ENCODE data around the gene ATXN1.
A peak's percentile ranks its signal among the peaks of the same experiment; 100 is the strongest.

Gene ATXN1

DNA sequence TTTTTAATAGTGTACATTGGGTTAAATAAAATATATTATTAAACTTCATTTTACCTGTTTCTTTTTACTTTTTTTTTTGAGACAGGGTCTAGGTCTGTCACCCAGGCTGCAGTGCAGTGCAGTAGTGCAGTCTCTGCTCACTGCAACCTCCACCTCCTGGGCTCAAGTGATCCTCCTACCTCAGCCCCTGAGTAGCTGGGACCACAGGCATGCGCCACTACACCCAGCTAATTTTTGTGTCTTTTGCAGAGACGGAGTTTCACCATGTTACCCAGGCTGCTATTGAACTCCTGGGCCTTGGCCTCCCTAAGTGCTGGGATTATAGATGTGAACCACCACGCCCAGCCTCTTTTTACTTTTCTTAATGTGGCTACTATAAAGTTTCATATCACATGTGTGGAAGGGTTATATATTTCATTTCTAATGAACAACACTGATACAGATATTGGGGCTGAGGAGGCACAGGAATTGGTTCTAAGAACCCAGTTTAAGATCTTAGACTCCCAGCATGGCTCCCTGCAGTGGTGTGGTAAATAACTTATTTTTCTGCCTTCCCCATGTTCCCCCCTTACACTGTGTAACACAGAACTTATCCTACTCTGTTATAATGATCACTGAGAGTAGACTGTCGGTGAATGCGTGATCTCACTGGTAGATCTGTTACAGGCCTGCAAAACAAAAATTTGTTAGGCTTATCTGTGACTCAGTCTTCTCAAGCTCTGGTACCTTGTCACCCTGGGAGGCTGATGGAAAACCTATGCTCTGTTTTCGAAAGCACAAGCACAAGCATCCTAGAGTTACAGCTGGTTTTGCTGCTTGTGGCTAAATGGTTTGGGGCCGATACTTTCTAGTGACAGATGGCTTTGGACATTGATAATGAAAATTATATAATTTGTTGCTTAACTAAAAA lies 5.8 kb upstream of the ATXN1 start:
- Histone ChIP-seq H3K4me3 (ENCODE audit: low read length) (no peak overlapping the region), H3K27me3 (ENCODE audit: low read depth, low read length) (peaks cover 22% of the 10 kb centered on the region), H3K9ac (ENCODE audit: low read length) (no peak overlapping the region), H3K4me1 (ENCODE audit: low read length) (peaks cover 7% of the 10 kb centered on the region), H3K9me3 (ENCODE audit: insufficient read depth, low read length) (no peaks in the 10 kb centered on the region), H3K27ac (ENCODE audit: low read length) (no peak overlapping the region), H3K79me2 (ENCODE audit: low read length) (no peaks in the 10 kb centered on the region), H3K36me3 (replicated peaks; ENCODE audit: low read depth, low read length) (no peaks in the 10 kb centered on the region), H2AFZ (ENCODE audit: low read depth, low read length) (no peak overlapping the region), H3K4me2 (ENCODE audit: low read length) (no peak overlapping the region), H4K20me1 (ENCODE audit: insufficient read depth, low read length) (no peaks in the 10 kb centered on the region)
- TF ChIP-seq, protein P1, sequence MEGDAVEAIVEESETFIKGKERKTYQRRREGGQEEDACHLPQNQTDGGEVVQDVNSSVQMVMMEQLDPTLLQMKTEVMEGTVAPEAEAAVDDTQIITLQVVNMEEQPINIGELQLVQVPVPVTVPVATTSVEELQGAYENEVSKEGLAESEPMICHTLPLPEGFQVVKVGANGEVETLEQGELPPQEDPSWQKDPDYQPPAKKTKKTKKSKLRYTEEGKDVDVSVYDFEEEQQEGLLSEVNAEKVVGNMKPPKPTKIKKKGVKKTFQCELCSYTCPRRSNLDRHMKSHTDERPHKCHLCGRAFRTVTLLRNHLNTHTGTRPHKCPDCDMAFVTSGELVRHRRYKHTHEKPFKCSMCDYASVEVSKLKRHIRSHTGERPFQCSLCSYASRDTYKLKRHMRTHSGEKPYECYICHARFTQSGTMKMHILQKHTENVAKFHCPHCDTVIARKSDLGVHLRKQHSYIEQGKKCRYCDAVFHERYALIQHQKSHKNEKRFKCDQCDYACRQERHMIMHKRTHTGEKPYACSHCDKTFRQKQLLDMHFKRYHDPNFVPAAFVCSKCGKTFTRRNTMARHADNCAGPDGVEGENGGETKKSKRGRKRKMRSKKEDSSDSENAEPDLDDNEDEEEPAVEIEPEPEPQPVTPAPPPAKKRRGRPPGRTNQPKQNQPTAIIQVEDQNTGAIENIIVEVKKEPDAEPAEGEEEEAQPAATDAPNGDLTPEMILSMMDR (IDR thresholded peaks at IDR 0.05; ENCODE audit: low read depth, low read length): no peak
- no peak for TF ChIP-seq EZH2phosphoT487 (IDR thresholded peaks at IDR 0.05; ENCODE audit: low read depth)

DNA sequence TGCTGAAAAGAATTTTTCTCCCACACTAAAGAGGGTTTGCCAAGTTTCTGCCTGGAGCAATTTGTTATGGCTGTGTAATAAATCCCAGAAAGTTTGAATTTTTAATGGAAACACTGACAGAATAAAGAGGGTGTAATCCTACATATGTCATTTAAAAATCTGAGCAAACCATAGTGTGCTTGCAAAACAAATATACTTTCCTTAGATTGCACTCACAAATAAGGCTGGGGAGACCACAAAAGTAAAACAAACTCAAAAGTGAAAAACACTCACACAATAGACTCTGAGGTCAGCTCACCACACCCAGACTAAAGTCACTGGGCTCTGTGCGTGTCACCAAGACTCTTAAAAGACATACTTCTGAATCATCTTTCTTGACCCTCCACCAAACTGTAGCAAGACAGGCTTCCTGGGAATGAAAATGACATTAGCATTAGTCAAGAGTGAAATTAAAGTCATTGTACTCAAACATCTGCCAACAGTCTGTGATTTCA lies 4.8 kb upstream of the ATXN1 start:
- Histone ChIP-seq H3K4me3 (ENCODE audit: low read length) (no peak overlapping the region), H3K4me2 (ENCODE audit: low read length) (no peak overlapping the region), H3K36me3 (replicated peaks; ENCODE audit: low read depth, low read length) (no peaks in the 10 kb centered on the region), H4K20me1 (ENCODE audit: insufficient read depth, low read length) (no peaks in the 10 kb centered on the region), H3K4me1 (ENCODE audit: low read length) (peaks cover 11% of the 10 kb centered on the region), H3K79me2 (ENCODE audit: low read length) (no peaks in the 10 kb centered on the region), H3K9ac (ENCODE audit: low read length) (no peak overlapping the region), H3K27ac (ENCODE audit: low read length) (no peak overlapping the region), H3K9me3 (ENCODE audit: insufficient read depth, low read length) (no peaks in the 10 kb centered on the region), H2AFZ (ENCODE audit: low read depth, low read length) (no peak overlapping the region), H3K27me3 (ENCODE audit: low read depth, low read length) (peaks cover 25% of the 10 kb centered on the region)
- TF ChIP-seq, protein P1 (IDR thresholded peaks at IDR 0.05; ENCODE audit: low read depth, low read length): no peak
- no peak for TF ChIP-seq EZH2phosphoT487 (IDR thresholded peaks at IDR 0.05; ENCODE audit: low read depth)

DNA sequence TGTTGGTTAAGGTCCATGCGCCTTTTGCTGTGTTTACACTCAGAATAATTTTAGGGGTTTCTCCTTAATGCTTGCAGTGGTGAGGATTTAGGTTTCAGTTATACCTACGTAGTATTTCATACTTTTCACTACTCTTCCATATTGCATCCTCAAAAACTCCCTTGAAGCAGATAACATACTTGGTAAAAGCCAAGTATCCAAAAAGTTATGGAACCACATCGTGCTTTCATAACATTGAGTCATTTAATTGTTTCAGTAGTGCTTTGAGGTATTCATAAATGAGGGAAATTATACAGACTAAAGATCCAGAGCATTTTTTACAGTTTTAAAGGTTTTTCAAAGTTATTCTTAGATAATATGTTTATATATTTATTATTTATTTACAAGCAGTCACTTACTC lies 4.0 kb upstream of the ATXN1 start:
- H4K20me1 ChIP-seq (ENCODE audit: insufficient read depth, low read length): no peaks in the 10 kb centered on the region
- no peak overlapping the region for H3K9ac ChIP-seq (ENCODE audit: low read length)
- no peaks in the 10 kb centered on the region for H3K36me3 ChIP-seq (replicated peaks; ENCODE audit: low read depth, low read length)
- no peak overlapping the region for H3K4me2 ChIP-seq (ENCODE audit: low read length)
- H3K27me3 ChIP-seq (ENCODE audit: low read depth, low read length): peaks cover 25% of the 10 kb centered on the region
- TF ChIP-seq EZH2phosphoT487 (IDR thresholded peaks at IDR 0.05; ENCODE audit: low read depth): no peak
- TF ChIP-seq, protein P1 (IDR thresholded peaks at IDR 0.05; ENCODE audit: low read depth, low read length): no peak
- H3K9me3 ChIP-seq (ENCODE audit: insufficient read depth, low read length): no peaks in the 10 kb centered on the region
- no peak overlapping the region for H3K4me3 ChIP-seq (ENCODE audit: low read length)
- H3K79me2 ChIP-seq (ENCODE audit: low read length): no peaks in the 10 kb centered on the region
- no peak overlapping the region for H3K27ac ChIP-seq (ENCODE audit: low read length)
- peaks cover 11% of the 10 kb centered on the region for H3K4me1 ChIP-seq (ENCODE audit: low read length)
- H2AFZ ChIP-seq (ENCODE audit: low read depth, low read length): no peak overlapping the region

DNA sequence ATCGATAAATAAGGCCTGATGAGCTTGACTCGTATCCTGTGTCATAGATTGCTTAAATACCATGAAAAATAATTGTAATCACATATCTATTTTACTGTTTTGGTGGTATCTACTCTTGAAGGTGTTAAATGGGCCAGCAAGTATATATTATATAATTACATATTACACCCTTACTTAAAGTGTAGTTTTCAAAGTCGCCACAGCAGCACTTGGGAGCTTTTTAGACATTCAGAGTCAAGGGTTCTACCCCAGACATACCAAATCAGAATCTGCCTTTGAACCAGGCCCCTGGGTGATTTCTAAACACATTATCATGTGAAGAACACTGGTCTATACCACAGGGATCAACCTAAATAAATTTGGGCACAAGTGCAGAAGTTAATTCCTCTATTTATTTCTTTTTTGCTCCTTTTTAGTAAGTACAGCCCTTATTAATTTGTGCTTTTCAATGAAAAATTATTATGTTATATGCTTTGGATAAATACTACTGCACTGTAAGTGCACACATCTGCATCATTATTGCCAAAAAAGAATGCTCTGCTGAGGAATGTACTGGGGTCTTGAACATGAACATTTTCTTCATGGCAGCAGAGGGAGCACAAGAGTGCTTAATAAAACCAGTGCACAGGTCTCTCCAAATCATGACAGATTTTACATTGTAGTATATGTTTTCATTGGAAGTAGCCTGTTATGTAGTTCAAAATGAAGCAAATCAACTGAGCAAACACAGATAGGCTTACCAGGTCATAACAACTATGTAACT lies 3.1 kb upstream of the ATXN1 start:
- Histone ChIP-seq H3K36me3 (replicated peaks; ENCODE audit: low read depth, low read length) (no peaks in the 10 kb centered on the region), H3K4me3 (ENCODE audit: low read length) (no peak overlapping the region), H3K4me2 (ENCODE audit: low read length) (no peak overlapping the region), H3K4me1 (ENCODE audit: low read length) (peaks cover 11% of the 10 kb centered on the region), H4K20me1 (ENCODE audit: insufficient read depth, low read length) (no peaks in the 10 kb centered on the region), H2AFZ (ENCODE audit: low read depth, low read length) (no peak overlapping the region), H3K27ac (ENCODE audit: low read length) (no peak overlapping the region), H3K9me3 (ENCODE audit: insufficient read depth, low read length) (no peaks in the 10 kb centered on the region), H3K79me2 (ENCODE audit: low read length) (no peaks in the 10 kb centered on the region), H3K9ac (ENCODE audit: low read length) (no peak overlapping the region), H3K27me3 (ENCODE audit: low read depth, low read length) (peaks cover 25% of the 10 kb centered on the region)
- no peak for TF ChIP-seq EZH2phosphoT487 (IDR thresholded peaks at IDR 0.05; ENCODE audit: low read depth)
- TF ChIP-seq, protein P1 (IDR thresholded peaks at IDR 0.05; ENCODE audit: low read depth, low read length): peak; percentile 24
